ENCODE results near the gene THADA. TPM values are rescaled to one million over a fixed set of nuclear protein-coding genes. Genes with fewer than 3 reads are reported as not detected.
A peak's percentile ranks its signal among the peaks of the same experiment; 100 is the strongest.

The THADA gene
- total RNA-seq, 1 experiment from 2014 or later: 20.1 TPM

DNA sequence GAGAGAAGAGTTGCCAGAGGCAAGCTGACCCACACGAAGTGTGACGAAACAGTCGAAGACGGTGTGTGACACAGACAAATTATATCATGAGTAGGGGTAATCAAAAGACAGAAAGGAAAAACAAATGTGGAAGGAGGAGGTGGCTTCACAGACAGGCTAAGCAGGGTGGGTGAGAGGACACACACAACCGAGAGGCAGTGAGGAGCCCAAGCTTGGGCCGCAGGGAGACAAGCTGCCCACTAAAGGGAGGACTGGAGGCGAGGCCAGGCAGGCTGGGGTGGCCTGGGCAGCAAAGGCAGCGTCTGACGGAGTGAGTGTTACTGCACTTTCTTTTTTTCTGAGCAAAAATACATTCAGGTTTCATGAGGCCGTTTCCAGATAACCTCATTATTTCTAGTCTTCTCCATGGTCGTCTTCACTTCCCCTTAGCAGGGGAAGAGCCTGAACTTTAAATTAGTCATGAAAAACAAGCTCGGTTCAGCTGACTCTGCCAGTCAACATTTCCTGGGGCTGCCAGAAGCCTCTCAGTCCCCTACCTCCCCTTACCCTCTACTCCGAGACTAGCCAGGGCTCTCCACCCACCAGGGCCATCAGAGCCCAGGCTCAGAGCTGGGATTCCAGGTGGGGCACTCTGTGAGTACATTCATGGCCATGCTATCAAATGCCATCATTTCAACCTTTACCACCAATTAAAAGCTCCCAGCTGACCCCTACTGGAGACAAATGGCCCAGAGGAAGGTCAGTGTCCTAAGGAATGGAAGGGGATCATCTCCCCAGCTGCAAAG, 355.7 kb downstream of the THADA start:
- H3K9ac ChIP-seq (ENCODE audit: extremely low read depth, insufficient read length, low read length): no peak overlapping the region
- H3K36me3 Mint-ChIP-seq (ENCODE audit: insufficient read depth in 1 of 3, low read depth in 3 of 3): 0 out of 7 replicates have a peak, but pooled peaks cover 0 to 1% (median 0%) of the 10 kb centered on the region in 3 experiments
- no peaks in the 10 kb centered on the region for H3K79me1 ChIP-seq (ENCODE audit: insufficient read depth, low read depth, low read length, poor library complexity, severe bottlenecking)
- H2BK15ac ChIP-seq (ENCODE audit: low read depth, low read length): no peak overlapping the region
- H2BK5ac ChIP-seq (ENCODE audit: insufficient read length, low read length): no peak overlapping the region
- no peak overlapping the region for H3K27ac ChIP-seq (ENCODE audit: insufficient read length, low read depth, low read length)
- no peak overlapping the region for H4K8ac ChIP-seq (replicated peaks; ENCODE audit: insufficient read length, low read depth, low read length)
- no peak for DNase-seq
- H3K4me3 Mint-ChIP-seq: no peak overlapping the region
- no peaks in the 10 kb centered on the region for H4K20me1 ChIP-seq (ENCODE audit: control insufficient read depth, insufficient read depth, insufficient read length)
- no peak overlapping the region for H3K23ac ChIP-seq (ENCODE audit: insufficient read length, low read depth, low read length)
- H3K23me2 ChIP-seq (ENCODE audit: insufficient read length, low read depth, low read length, poor library complexity, severe bottlenecking): no peaks in the 10 kb centered on the region
- no peaks in the 10 kb centered on the region; a peak in 1 of 5 replicates for H3K9me3 Mint-ChIP-seq
- H2AFZ ChIP-seq (ENCODE audit: low read length): no peak overlapping the region
- no CpG with 5 or more reads among the region's 13 CpGs for WGBS (ENCODE audit: extremely low coverage, insufficient read length, low lambda C conversion rate)
- no peak overlapping the region for H2BK12ac ChIP-seq (ENCODE audit: insufficient read length, low read depth, low read length)
- no peaks in the 10 kb centered on the region for H3K9me3 ChIP-seq (ENCODE audit: control insufficient read depth, low read depth, low read length)
- no peak overlapping the region for H3K18ac ChIP-seq (ENCODE audit: insufficient read length, low read depth, low read length)
- no peak overlapping the region for H2BK20ac ChIP-seq (ENCODE audit: low read depth, low read length, poor library complexity, severe bottlenecking)
- no peaks in the 10 kb centered on the region for H3K4me1 ChIP-seq (ENCODE audit: insufficient read depth, low read length)
- H3K4me2 ChIP-seq (ENCODE audit: insufficient read depth, insufficient read length, low read length): no peak overlapping the region
- no peak overlapping the region for H2AK5ac ChIP-seq (ENCODE audit: insufficient read length, low read length)
- H3K4ac ChIP-seq (ENCODE audit: low read depth, low read length): no peak overlapping the region
- H3T11ph ChIP-seq (ENCODE audit: low read length): no peak overlapping the region
- H3K79me2 ChIP-seq (ENCODE audit: insufficient read depth, low read length): no peaks in the 10 kb centered on the region
- TF ChIP-seq, protein P1, sequence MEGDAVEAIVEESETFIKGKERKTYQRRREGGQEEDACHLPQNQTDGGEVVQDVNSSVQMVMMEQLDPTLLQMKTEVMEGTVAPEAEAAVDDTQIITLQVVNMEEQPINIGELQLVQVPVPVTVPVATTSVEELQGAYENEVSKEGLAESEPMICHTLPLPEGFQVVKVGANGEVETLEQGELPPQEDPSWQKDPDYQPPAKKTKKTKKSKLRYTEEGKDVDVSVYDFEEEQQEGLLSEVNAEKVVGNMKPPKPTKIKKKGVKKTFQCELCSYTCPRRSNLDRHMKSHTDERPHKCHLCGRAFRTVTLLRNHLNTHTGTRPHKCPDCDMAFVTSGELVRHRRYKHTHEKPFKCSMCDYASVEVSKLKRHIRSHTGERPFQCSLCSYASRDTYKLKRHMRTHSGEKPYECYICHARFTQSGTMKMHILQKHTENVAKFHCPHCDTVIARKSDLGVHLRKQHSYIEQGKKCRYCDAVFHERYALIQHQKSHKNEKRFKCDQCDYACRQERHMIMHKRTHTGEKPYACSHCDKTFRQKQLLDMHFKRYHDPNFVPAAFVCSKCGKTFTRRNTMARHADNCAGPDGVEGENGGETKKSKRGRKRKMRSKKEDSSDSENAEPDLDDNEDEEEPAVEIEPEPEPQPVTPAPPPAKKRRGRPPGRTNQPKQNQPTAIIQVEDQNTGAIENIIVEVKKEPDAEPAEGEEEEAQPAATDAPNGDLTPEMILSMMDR (conservative IDR thresholded peaks at IDR 0.05): peak; percentile 51; the same call in 2 of the 3 replicates
- no peak overlapping the region for H4K91ac ChIP-seq (ENCODE audit: insufficient read length, low read depth, low read length)
- no peak overlapping the region for H2BK120ac ChIP-seq (ENCODE audit: low read depth, low read length, poor library complexity, severe bottlenecking)
- H3K4me1 Mint-ChIP-seq: peaks cover 5 to 8% of the 10 kb centered on the region in 2 experiments; a peak in 3 of 4 replicates
- no peak overlapping the region for H3K56ac ChIP-seq (ENCODE audit: insufficient read length, low read depth, low read length)
- H3K14ac ChIP-seq (ENCODE audit: insufficient read depth, low read length): no peak overlapping the region
- peak overlapping the region in 1 of 3 experiments; percentile 3; a peak in 2 of 7 replicates for H3K27ac Mint-ChIP-seq
- H3K27me3 Mint-ChIP-seq (ENCODE audit: low read depth): no peaks in the 10 kb centered on the region
- no peaks in the 10 kb centered on the region for H3K27me3 ChIP-seq (ENCODE audit: insufficient read depth, low read length)
- H4K5ac ChIP-seq (ENCODE audit: insufficient read length, low read depth, low read length): no peak overlapping the region

All from H9 (cell line).